Upper lobe of left lung (tissue), 6 donors: Measurements from ENCODE around the gene FGF12. TPM values are rescaled to one million over a fixed set of nuclear protein-coding genes. Genes with fewer than 3 reads are reported as not detected.

ENCODE experiments used
- ATAC-seq, 2 donors: fragments of 200-7000 bp; cut with Tn5 transposase; one replicate each; pipeline ENCODE4 v1.9.1; 2022; ENCODE audit warnings: mild to moderate bottlenecking in 2 of 2, moderate library complexity in 2 of 2; ENCODE audit not compliant: low FRiP score in 2 of 2
- DNase-seq, 2 donors: peaks; one replicate each; pipeline ENCODE4 v3.0.0-alpha.2; 2019 to 2020
- H3K27ac ChIP-seq, 4 donors: fragments of 200-600 bp; sonication (generic); one replicate each; pipeline ENCODE4 v1.5.1; 2016 to 2019
- H3K27me3 ChIP-seq, 4 donors: fragments of 200-600 bp; sonication (generic); one replicate each; pipeline ENCODE4 v1.5.1; 2017 to 2019
- H3K36me3 ChIP-seq, 4 donors: fragments of 200-600 bp; sonication (generic); one replicate each; pipeline ENCODE4 v1.5.1; 2016 to 2019
- H3K4me1 ChIP-seq, 4 donors: fragments of 200-600 bp; sonication (generic); one replicate each; pipeline ENCODE4 v1.5.1; 2018 to 2019
- H3K4me3 ChIP-seq, 4 donors: fragments of 200-600 bp; sonication (generic); one replicate each; pipeline ENCODE4 v1.5.1; 2017 to 2019; ENCODE audit warnings: mild to moderate bottlenecking in 2 of 4, moderate library complexity in 1 of 4
- H3K9me3 ChIP-seq, 4 donors: fragments of 200-600 bp; sonication (generic); one replicate each; pipeline ENCODE4 v1.5.1; 2018 to 2019
- CTCF ChIP-seq, 6 experiments: fragments of 450-650 bp in 4 of 6; fragments of 200-600 bp in 2 of 6; sonication (generic) in 2 of 6; IDR thresholded peaks; one replicate each; pipeline ENCODE4 v1.5.1; 2016 to 2019; ENCODE audit warnings: antibody characterized with exemption in 6 of 6
- EP300 ChIP-seq, 4 donors: sonication (generic); formaldehyde crosslinking; IDR thresholded peaks; one replicate each; pipeline ENCODE4 v1.5.1; 2017; ENCODE audit warnings: antibody characterized with exemption in 4 of 4, control low read depth in 2 of 4
- POLR2A ChIP-seq, 4 donors: fragments of 450-650 bp; IDR thresholded peaks; one replicate each; pipeline ENCODE4 v1.5.1; 2016 to 2017; ENCODE audit warnings: antibody characterized with exemption in 4 of 4, mild to moderate bottlenecking in 2 of 4
- POLR2AphosphoS5 ChIP-seq, 2 donors: sonication (generic); formaldehyde crosslinking; IDR thresholded peaks; one replicate each; pipeline ENCODE4 v1.5.1; 2017; ENCODE audit warnings: antibody characterized with exemption in 2 of 2
- WGBS, 2 donors: methylation state at CpG; one replicate each; pipeline ENCODE4 v1.1.5; 2017 to 2018; 5-methylcytosine and 5-hydroxymethylcytosine counted together
- total RNA-seq, 6 donors: library from RNA; depleted of rRNA in 4 of 6; stranded (reverse); fragments of >200 nt in 4 of 6; gene quantifications; one replicate each; pipeline versions ENCODE4 v1.1.0 to v1.2.1, GENCODE V29; 2016 to 2021
- donor health status: DM: no; HTN: no; CAD: no; lungs with moderate emphysema.
- donor health status: DM: no; HTN: yes; CAD: no; lungs with severe emphysema.

The FGF12 gene
- total RNA-seq, 6 donors from 2014 or later: 0.83 to 5.3 (median 2.2) TPM

DNA sequence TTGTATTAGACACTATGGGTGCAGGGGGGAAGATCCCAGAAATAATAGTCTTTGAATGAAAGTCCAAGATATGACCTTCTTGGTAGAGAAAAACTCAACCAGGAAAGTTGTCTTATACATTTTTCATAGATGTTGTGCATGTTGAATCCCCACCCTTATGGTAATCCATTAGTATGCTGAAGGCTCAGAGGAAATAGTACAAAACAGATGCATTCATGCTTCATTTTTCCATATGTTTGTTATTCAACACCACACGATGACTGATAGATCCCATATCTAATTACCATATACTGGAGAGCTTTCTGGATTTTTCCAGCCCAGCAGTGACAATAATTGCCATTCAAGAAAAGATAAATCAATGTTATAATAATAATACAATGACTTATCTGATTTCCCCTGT, 487.4 kb downstream of the FGF12 start:
- Histone ChIP-seq H3K4me3 (no peak overlapping the region), H3K27me3 (no peaks in the 10 kb centered on the region), H3K36me3 (no peaks in the 10 kb centered on the region), H3K9me3 (no peaks in the 10 kb centered on the region), H3K4me1 (no peaks in the 10 kb centered on the region), H3K27ac (no peak overlapping the region)
- TF ChIP-seq EP300 (IDR thresholded peaks at IDR 0.05) (no peak), CTCF (IDR thresholded peaks at IDR 0.05) (no peak), POLR2A (IDR thresholded peaks at IDR 0.05) (no peak), POLR2AphosphoS5 (IDR thresholded peaks at IDR 0.05) (no peak)
- no peak for DNase-seq
- ATAC-seq: no peak
- 67 to 79% methylated on average over 1 of the region's 1 CpG for WGBS, 2 donors

DNA sequence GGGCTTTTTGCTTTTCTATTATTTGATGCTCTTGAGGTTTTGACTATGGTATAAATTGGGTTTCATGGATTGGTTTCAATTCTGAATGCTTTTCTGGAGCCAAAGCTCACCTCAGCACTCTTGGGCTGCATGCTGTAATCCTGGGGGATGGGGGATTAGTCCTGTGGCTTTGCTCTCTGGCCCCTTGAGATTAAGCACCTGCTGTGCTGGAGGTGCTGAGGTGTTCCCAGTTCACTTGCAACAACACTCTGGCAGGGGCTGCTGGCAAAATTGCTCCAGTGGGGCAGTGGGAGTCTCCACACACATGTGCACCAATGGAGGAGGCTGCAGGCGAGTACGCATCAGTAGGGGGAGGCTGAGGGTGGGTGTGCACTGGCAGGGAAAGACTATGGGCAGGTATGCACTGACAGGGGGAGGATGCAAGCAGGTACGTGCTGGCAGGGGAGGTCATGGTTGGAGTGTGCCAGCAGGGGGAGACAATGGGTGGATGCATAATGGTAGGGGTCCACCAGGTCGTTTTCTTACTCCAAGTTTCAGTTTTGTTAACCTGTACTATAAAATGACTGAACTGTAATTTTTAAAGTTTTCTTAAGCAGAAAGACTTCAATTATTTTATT, 489.2 kb downstream of the FGF12 start:
- no peak for TF ChIP-seq POLR2A (IDR thresholded peaks at IDR 0.05)
- TF ChIP-seq EP300 (IDR thresholded peaks at IDR 0.05): no peak
- DNase-seq (no peak), ATAC-seq (no peak)
- WGBS, 2 donors: 50 to 53% methylated on average over 4 of the region's 4 CpGs
- Histone ChIP-seq H3K9me3 (no peaks in the 10 kb centered on the region), H3K27ac (no peak overlapping the region), H3K4me1 (no peaks in the 10 kb centered on the region), H3K36me3 (no peaks in the 10 kb centered on the region), H3K4me3 (no peak overlapping the region), H3K27me3 (no peaks in the 10 kb centered on the region)

GRCh38 chr3:192229866-192230265, 497.5 kb downstream of the FGF12 start:
- H3K36me3 ChIP-seq: no peaks in the 10 kb centered on the region
- no peak for ATAC-seq
- H3K27ac ChIP-seq: no peak overlapping the region
- no peaks in the 10 kb centered on the region for H3K27me3 ChIP-seq
- no peaks in the 10 kb centered on the region for H3K9me3 ChIP-seq
- H3K4me3 ChIP-seq: no peak overlapping the region
- TF ChIP-seq POLR2A (IDR thresholded peaks at IDR 0.05) (no peak), POLR2AphosphoS5 (IDR thresholded peaks at IDR 0.05) (no peak), CTCF (IDR thresholded peaks at IDR 0.05) (no peak)
- H3K4me1 ChIP-seq: no peaks in the 10 kb centered on the region
- DNase-seq: no peak
- 89% methylated on average over 2 of the region's 2 CpGs for WGBS, 2 donors

GRCh38 chr3:192224634-192225155, 502.6 kb downstream of the FGF12 start:
- Histone ChIP-seq H3K4me1 (no peaks in the 10 kb centered on the region), H3K36me3 (no peaks in the 10 kb centered on the region), H3K27me3 (no peaks in the 10 kb centered on the region), H3K4me3 (no peak overlapping the region), H3K27ac (no peak overlapping the region), H3K9me3 (no peaks in the 10 kb centered on the region)
- no peak for ATAC-seq
- WGBS, 2 donors: 51 to 62% methylated on average over 5 of the region's 5 CpGs
- no peak for DNase-seq
- no peak for TF ChIP-seq POLR2A (IDR thresholded peaks at IDR 0.05)
- no peak for TF ChIP-seq EP300 (IDR thresholded peaks at IDR 0.05)
- no peak for TF ChIP-seq POLR2AphosphoS5 (IDR thresholded peaks at IDR 0.05)
- no peak for TF ChIP-seq CTCF (IDR thresholded peaks at IDR 0.05)

DNA sequence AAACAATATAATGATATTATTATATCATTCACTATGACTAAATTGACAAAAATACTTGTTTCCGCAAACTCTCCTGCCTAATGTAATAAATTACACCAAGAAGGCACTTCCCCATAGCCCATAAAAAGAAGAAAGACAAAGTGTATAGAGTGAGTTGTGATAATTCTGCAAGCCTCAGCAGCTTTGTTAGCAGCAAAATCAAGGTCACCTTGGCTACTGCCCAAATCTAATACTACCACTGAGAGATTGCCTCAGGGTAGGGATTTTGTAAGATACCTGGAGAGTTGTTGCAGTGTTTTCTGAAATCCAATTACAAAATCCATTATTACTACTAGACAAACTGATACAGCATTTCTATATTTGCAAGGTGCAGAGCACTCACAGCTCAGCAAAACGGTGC, 503.5 kb downstream of the FGF12 start:
- Histone ChIP-seq H3K4me3 (no peak overlapping the region), H3K4me1 (no peaks in the 10 kb centered on the region), H3K27ac (no peak overlapping the region), H3K36me3 (no peaks in the 10 kb centered on the region), H3K9me3 (no peaks in the 10 kb centered on the region), H3K27me3 (no peaks in the 10 kb centered on the region)
- WGBS, 2 donors: 63 to 81% methylated on average over 2 of the region's 2 CpGs
- ATAC-seq: no peak
- no peak for DNase-seq
- no peak for TF ChIP-seq CTCF (IDR thresholded peaks at IDR 0.05)
- TF ChIP-seq POLR2AphosphoS5 (IDR thresholded peaks at IDR 0.05): no peak
- no peak for TF ChIP-seq POLR2A (IDR thresholded peaks at IDR 0.05)
- no peak for TF ChIP-seq EP300 (IDR thresholded peaks at IDR 0.05)
